ENCODE results near the gene TMUB2. TPM values are rescaled to one million over a fixed set of nuclear protein-coding genes. Genes with fewer than 3 reads are reported as not detected.

The TMUB2 gene
- total and polyA plus RNA-seq, 2 experiments from 2014 or later: 41.6 to 45.0 TPM

DNA sequence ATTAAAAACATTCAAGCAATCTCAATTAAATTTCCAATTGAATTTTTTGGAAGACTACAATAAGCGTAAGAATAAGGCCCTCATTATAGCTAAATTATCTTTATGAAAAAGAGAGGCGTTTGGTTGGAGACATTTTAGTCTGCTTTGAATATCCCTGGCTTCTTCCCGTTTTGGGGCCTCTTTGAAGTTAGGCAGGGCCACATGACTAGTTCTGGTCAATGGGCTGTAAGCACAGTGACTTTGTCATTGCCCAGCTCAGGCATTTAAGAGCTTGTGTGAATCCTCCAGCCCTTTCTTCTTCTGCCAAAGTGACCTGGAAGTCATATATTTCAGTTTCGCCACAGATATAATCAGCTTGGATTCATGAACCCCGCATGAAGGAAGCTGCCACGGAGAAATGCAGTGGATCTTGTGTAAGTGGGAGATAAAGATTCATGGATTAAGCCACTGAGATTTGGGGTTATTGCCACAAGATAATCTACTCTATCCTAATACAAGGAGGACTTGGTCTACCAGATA is 54.4 kb downstream of the TMUB2 start:
- Histone ChIP-seq H3K36me3 (ENCODE audit: low read depth) (no peaks in the 10 kb centered on the region), H3K4me1 (ENCODE audit: insufficient read depth) (no peaks in the 10 kb centered on the region), H3F3A (ENCODE audit: insufficient read depth) (no peaks in the 10 kb centered on the region), H3K4me3 (no peak overlapping the region), H3K9me3 (ENCODE audit: low read depth) (no peaks in the 10 kb centered on the region), H3K9ac (no peak overlapping the region), H3K27me3 (replicated peaks; ENCODE audit: insufficient read depth) (no peaks in the 10 kb centered on the region), H3K27ac (no peak overlapping the region), H4K20me1 (ENCODE audit: insufficient read depth) (no peaks in the 10 kb centered on the region), H3K9me2 (ENCODE audit: insufficient read depth) (no peaks in the 10 kb centered on the region), H3K79me2 (ENCODE audit: insufficient read depth) (no peaks in the 10 kb centered on the region), H2AFZ (no peak overlapping the region), H3K4me2 (ENCODE audit: unreplicated experiment) (no peak overlapping the region)
- WGBS, 2 experiments (ENCODE audit: low coverage in 1 of 2, low lambda C conversion rate in 2 of 2, missing lambda C conversion rate in 2 of 2): 41 to 45% methylated on average over 6 of the region's 6 CpGs
- in situ Hi-C loops (cut with MboI): no loop called here
- peak; percentile 22 for DNase-seq
- TF ChIP-seq EZH2phosphoT487 (IDR thresholded peaks at IDR 0.05; ENCODE audit: insufficient read depth, low read depth): no peak

Small RNA genes lying within 50 kb of the gene (microRNA-seq; reads per million reads assigned to microRNA genes)
- gene MIR6782 (ENCODE audit: borderline number of aligned reads): not detected

Small RNA genes lying within 50 kb of the gene (small RNA-seq; reads per million reads assigned to genes)
- not detected for gene MIR6782 (ENCODE audit: low read depth, low replicate concordance)

Other genes starting within 250 kb of the TMUB2 start
- not detected in 2 replicates for gene PPY, start 244.5 kb upstream of the TMUB2 start, total RNA-seq (2014; rRNA removed; shearing (Covaris generic))
- gene PPY, start 244.5 kb upstream of the TMUB2 start, polyA plus RNA-seq (2016; fragmentation: Nextera tagmentation; extraction: Ambion mirVana): not detected in 2 replicates
- gene PYY, start 233.0 kb upstream of the TMUB2 start, total RNA-seq (2014; rRNA removed; shearing (Covaris generic)): not detected in 2 replicates
- not detected in 2 replicates for gene PYY, start 233.0 kb upstream of the TMUB2 start, polyA plus RNA-seq (2016; fragmentation: Nextera tagmentation; extraction: Ambion mirVana)
- gene NAGS, start 182.3 kb upstream of the TMUB2 start, total RNA-seq (2014; rRNA removed; shearing (Covaris generic)): 1.8 and 2.8 TPM in 2 replicates
- 1.6 and 2.3 TPM in 2 replicates for gene NAGS, start 182.3 kb upstream of the TMUB2 start, polyA plus RNA-seq (2016; fragmentation: Nextera tagmentation; extraction: Ambion mirVana)
- 25.5 and 45.4 TPM in 2 replicates for gene TMEM101, start 172.0 kb upstream of the TMUB2 start, total RNA-seq (2014; rRNA removed; shearing (Covaris generic))
- gene TMEM101, start 172.0 kb upstream of the TMUB2 start, polyA plus RNA-seq (2016; fragmentation: Nextera tagmentation; extraction: Ambion mirVana): 24.4 and 25.0 TPM in 2 replicates
- 36.1 and 49.4 TPM in 2 replicates for gene LSM12, start 120.3 kb upstream of the TMUB2 start, total RNA-seq (2014; rRNA removed; shearing (Covaris generic))
- gene LSM12, start 120.3 kb upstream of the TMUB2 start, polyA plus RNA-seq (2016; fragmentation: Nextera tagmentation; extraction: Ambion mirVana): 122 and 125 TPM in 2 replicates
- gene G6PC3, start 116.2 kb upstream of the TMUB2 start, total RNA-seq (2014; rRNA removed; shearing (Covaris generic)): 57.4 and 68.5 TPM in 2 replicates
- gene G6PC3, start 116.2 kb upstream of the TMUB2 start, polyA plus RNA-seq (2016; fragmentation: Nextera tagmentation; extraction: Ambion mirVana): 121 and 128 TPM in 2 replicates
- 84.4 and 98.7 TPM in 2 replicates for gene HDAC5, start 63.3 kb upstream of the TMUB2 start, total RNA-seq (2014; rRNA removed; shearing (Covaris generic))
- 28.5 and 32.2 TPM in 2 replicates for gene HDAC5, start 63.3 kb upstream of the TMUB2 start, polyA plus RNA-seq (2016; fragmentation: Nextera tagmentation; extraction: Ambion mirVana)
- 1.3 and 1.8 TPM in 2 replicates for gene HROB, start 45.0 kb upstream of the TMUB2 start, total RNA-seq (2014; rRNA removed; shearing (Covaris generic))
- gene HROB, start 45.0 kb upstream of the TMUB2 start, polyA plus RNA-seq (2016; fragmentation: Nextera tagmentation; extraction: Ambion mirVana): 3.5 and 3.6 TPM in 2 replicates
- gene ASB16, start 16.3 kb upstream of the TMUB2 start, total RNA-seq (2014; rRNA removed; shearing (Covaris generic)): not detected in 2 replicates
- gene ASB16, start 16.3 kb upstream of the TMUB2 start, polyA plus RNA-seq (2016; fragmentation: Nextera tagmentation; extraction: Ambion mirVana): 0.22 and 0.25 TPM in 2 replicates
- 48.2 and 60.4 TPM in 2 replicates for gene ATXN7L3, start 12.9 kb downstream of the TMUB2 start, total RNA-seq (2014; rRNA removed; shearing (Covaris generic))
- 9.8 and 10.0 TPM in 2 replicates for gene ATXN7L3, start 12.9 kb downstream of the TMUB2 start, polyA plus RNA-seq (2016; fragmentation: Nextera tagmentation; extraction: Ambion mirVana)
- 61.1 and 62.3 TPM in 2 replicates for gene UBTF, start 32.7 kb downstream of the TMUB2 start, total RNA-seq (2014; rRNA removed; shearing (Covaris generic))
- 48.2 and 48.4 TPM in 2 replicates for gene UBTF, start 32.7 kb downstream of the TMUB2 start, polyA plus RNA-seq (2016; fragmentation: Nextera tagmentation; extraction: Ambion mirVana)
- not detected in 2 replicates for gene SLC4A1, start 81.2 kb downstream of the TMUB2 start, total RNA-seq (2014; rRNA removed; shearing (Covaris generic))
- gene SLC4A1, start 81.2 kb downstream of the TMUB2 start, polyA plus RNA-seq (2016; fragmentation: Nextera tagmentation; extraction: Ambion mirVana): not detected in 2 replicates
- gene RUNDC3A, start 121.6 kb downstream of the TMUB2 start, total RNA-seq (2014; rRNA removed; shearing (Covaris generic)): 0.11 TPM in 1 of 2 replicates, not detected in the other
- 0.24 TPM in 1 of 2 replicates, not detected in the other for gene RUNDC3A, start 121.6 kb downstream of the TMUB2 start, polyA plus RNA-seq (2016; fragmentation: Nextera tagmentation; extraction: Ambion mirVana)
- gene SLC25A39, start 137.9 kb downstream of the TMUB2 start, total RNA-seq (2014; rRNA removed; shearing (Covaris generic)): 96.1 and 118 TPM in 2 replicates
- gene SLC25A39, start 137.9 kb downstream of the TMUB2 start, polyA plus RNA-seq (2016; fragmentation: Nextera tagmentation; extraction: Ambion mirVana): 117 TPM in 2 replicates
- 326 and 410 TPM in 2 replicates for gene GRN, start 158.3 kb downstream of the TMUB2 start, total RNA-seq (2014; rRNA removed; shearing (Covaris generic))
- gene GRN, start 158.3 kb downstream of the TMUB2 start, polyA plus RNA-seq (2016; fragmentation: Nextera tagmentation; extraction: Ambion mirVana): 440 and 446 TPM in 2 replicates
- 4.6 and 4.8 TPM in 2 replicates for gene FAM171A2, start 176.9 kb downstream of the TMUB2 start, total RNA-seq (2014; rRNA removed; shearing (Covaris generic))
- 0.25 and 0.46 TPM in 2 replicates for gene FAM171A2, start 176.9 kb downstream of the TMUB2 start, polyA plus RNA-seq (2016; fragmentation: Nextera tagmentation; extraction: Ambion mirVana)
- gene ITGA2B, start 202.7 kb downstream of the TMUB2 start, total RNA-seq (2014; rRNA removed; shearing (Covaris generic)): not detected in 2 replicates
- gene ITGA2B, start 202.7 kb downstream of the TMUB2 start, polyA plus RNA-seq (2016; fragmentation: Nextera tagmentation; extraction: Ambion mirVana): not detected in 2 replicates